Activated CD8-positive, alpha-beta memory T cell treated with anti-CD3 and anti-CD28 coated beads, Interleukin-2, amount 50 U/mL, for 24 hours (primary cell): ENCODE measurements around the gene BCR.

Experiments used
- DNase-seq: peaks from one replicate; pipeline ENCODE4 v3.0.0-alpha.2; 2020; ENCODE audit errors: extremely low read depth

The BCR gene

DNA sequence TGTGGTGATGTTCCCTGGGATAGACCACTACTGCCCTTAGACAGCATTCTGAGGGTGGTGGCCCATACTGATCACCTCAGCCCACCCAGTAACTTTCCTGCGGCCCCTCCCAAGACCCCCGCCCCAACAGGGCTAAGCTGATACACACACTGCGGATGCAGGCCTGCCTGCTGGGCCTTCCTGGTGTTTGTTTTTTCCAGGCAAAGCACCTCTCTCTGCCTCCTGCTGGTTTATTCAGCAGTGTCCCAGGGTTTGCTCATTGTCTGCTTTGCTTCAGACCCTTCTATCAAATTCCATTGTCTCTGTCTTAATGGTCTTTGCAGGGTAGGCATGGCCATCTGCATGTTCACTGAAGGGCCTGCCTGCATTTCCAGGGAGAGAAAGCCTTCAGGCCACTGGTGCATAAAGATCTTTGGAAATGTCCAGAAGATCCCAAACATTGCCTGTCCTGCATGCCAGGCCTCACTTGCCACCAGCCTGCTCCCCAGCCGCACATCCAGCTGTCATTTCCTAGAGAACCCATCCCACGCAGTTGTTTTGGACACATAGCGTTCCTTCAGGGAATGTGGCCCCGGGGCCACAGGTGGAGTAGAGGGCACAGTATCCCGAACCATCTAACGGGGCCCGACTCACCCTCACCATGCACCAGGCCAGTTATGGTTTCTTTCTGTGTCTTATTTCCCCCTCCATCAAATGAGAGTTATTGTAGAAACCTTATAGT is 50.2 kb downstream of the BCR start:
- DNase-seq, result no peak

DNA sequence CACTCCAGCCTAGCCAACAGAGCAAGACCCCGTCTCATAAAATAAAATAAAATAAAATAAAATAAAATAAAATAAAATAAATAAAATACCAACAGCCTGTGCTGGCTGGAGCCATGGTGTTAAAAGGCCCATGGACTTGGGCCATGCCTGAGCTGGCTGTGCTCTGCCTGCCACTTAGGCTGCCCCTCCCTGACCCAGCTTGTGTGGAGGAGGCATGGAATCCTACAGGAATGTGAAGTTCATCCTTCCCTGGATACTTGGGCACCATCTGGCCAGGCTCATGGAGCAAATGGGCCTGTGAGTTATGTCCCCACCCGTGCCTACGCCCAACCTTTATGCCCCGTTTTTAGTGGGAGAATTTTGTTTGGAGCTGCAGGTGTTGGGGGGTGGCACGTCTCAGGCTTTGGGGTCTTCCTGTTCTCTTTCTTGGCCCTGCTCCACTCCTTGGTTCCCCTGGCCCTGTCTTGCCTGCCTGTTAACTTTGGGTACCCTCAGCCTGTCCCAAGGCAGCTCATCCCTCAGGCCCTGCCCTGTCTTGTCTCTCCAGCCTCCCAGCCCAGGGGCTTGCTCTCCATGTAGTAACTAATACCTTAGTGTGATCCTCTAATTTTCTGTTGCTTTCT is 51.3 kb downstream of the BCR start:
- DNase-seq, result no peak

DNA sequence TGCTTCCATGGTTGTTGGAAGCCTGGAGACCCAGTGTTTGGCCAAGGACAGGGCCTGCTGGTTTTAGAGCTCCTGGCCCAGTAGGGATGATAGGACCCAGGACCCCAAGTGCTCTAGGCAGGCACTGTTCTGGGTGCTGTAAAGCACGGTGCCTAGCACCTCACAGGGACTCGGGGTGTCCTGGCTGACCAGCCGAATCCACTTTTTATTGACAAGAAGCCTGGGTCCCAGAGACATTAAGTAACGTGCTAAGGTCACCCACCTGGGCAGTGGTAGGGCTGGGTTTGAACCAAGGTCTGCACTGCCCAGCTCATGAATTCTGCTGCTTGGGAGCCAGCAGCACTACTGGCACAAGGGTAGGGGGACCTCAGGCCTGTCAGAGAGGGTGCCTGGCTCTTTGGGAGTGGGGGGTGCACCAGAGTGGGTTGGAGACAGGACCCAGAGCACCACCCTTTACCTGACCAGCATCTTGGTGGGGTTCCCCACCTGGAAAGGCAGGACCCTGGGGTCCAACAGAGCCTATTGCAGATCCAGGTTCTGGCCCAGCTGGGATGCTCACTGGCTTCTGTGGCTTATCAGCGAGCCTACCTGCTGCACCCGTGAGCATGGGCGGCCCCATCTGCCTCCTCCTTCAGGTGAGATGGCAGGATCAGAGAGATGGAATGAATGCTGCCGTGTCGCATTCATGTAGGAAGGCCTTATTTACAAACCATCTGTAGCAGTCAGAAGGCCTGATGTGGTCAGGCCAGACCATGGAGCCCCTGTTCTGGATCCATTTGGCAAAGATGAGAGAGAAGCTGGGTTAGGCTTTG is 52.0 kb downstream of the BCR start:
- no peak for DNase-seq

DNA sequence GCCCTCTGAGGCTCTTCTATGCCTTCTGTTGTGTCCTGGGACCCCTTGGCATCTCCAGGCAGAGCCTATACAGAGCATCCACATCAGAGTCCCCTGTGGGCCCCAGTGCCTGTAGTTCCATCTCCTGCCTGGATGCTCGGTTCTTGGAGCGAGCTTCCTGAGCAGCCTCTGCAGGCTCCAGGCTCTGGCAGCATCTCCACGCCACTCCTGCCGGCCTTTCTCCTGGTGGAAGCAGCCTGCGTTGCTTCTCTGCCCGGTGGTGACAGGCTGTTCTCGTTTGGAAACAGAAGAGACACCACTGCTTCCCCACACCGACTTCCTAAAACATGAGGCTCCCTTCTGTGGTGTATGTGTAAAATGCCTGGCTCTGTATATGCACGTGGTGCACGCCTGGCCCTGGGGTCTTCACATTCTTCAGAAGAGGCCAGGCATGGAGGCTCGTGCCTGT is 52.8 kb downstream of the BCR start:
- DNase-seq, result no peak

GRCh38 chr22:23233752-23234408 is 53.6 kb downstream of the BCR start:
- DNase-seq, result peak; percentile 33

GRCh38 chr22:23234409-23235161 is 54.3 kb downstream of the BCR start:
- no peak for DNase-seq

DNA sequence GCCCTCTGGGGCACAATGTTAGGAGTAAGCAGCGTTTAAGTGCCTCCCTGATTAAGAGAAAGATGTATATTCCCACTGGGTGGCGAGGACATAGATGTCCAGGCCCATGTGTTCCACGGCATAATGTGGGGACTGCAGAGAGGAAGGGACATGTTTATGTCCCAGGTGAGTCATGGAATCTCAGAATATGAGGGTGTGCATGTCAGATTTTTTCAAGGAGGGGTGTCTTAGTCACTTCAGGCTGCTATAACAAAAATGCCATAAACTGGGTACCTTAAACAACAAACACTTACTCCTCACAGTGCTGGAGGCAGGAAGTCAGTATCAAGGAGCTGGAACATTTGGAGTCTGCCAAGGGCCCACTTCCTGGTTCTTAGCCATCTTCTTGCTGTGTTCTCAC is 55.1 kb downstream of the BCR start:
- no peak for DNase-seq

DNA sequence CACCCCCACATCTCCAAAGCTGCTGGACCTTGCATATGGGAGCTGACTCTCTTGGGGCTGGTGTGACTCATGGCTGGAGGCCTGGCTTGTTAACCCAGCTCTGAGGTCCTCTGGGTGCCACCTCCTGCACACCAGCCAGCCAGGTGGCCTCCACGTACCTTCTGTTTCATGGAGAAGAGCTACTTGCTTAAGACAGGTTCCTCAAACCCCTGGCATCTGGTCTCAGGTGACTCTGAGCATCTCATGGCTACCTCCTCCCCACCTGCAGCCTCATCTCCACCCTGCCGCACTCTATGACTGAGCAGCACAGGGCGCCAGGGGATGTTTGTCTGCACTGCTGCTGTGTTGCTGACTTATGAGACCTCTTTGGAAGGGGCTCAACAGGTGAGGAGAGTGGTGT is 55.7 kb downstream of the BCR start:
- no peak for DNase-seq

- DNase-seq, result no peak
These were observed 56.3 kb downstream of the BCR start for GRCh38 chr22:23236440-23237184.

GRCh38 chr22:23237201-23237798 is 57.0 kb downstream of the BCR start:
- no peak for DNase-seq

- DNase-seq, result no peak
These were observed 57.5 kb downstream of the BCR start for GRCh38 chr22:23237841-23238240.

DNA sequence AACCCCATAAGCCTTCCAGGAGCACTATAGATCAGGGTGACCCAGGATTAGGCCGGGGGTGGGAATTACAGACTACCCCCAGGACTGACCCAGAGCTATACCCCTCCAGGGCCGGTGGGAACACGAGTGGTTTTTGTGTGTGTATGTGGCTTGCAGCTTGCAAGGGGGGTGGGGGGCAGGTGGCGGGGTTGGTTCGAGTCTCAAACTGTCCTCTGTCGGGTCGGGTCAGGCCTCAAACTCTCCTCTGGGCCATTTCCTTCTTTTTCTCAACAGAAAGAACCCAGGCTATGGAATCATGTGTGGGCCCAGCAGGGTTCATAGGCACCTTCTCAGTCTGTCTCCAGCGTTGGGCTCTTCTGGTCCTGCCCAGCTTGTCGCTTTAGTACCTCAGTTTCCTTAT is 58.4 kb downstream of the BCR start:
- no peak for DNase-seq

DNA sequence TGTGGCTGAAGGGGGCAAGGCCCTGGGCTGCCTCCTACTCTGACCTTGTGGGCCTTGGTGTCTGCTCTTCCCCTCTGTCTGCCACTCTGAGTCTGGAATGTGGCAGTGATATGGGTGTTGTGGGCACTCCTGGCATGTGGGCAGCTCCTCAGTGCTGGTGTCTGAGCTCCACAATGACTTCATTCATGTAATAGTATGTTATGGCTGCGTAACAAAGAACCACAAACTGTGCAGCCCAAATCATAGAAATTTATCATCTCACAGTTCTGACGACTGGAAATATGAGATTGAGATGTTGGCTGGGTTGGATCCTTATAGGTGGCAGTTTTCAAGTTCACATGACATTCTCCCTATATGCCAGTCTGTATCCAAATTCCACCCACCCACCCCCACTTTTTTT is 59.1 kb downstream of the BCR start:
- no peak for DNase-seq

- no peak for DNase-seq
These were observed 60.5 kb downstream of the BCR start for GRCh38 chr22:23240639-23241389.

DNA sequence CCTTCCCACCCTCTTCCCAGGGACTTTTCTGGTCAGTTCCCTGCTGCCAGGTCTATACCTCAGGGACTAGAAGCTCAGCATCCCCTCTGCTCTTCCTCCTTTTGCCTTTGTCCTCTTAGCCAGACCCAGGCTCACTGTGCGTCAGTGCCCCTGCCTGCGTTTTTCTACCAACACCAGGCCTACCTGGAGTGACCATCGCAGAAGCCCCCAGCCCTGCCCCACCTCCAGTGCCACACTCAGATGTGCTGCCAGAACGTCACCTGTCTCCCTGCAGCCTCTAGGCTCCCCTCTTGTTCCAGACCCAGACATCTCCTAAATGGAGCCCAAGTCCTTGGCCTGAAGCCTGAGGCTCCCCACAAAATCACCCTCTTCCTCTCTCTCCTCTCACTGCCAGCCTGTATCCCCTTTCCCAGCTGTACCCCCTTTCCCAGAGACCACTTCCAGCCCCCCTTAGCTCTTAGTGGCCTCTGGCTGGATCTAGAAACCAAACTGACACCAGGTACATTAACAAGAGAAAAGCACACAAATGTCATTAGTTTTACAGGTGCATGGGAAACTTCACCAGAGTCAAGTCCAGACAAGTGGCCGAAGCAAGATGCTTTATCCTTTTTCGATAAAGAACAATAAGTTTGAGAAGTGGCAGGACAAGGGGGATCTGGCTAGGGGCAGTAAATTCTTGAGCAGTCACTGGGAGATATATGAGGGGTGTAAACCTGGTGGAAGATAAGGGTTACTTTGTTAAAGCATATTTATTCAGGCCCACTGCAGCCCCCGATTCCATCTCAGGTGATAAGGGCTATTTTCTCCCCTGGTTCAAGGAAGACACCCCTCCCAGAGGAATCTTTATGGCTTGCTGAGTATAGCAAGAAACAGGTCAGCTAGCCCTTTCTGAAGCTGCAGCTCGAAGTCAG is 61.5 kb downstream of the BCR start:
- DNase-seq, result no peak

DNA sequence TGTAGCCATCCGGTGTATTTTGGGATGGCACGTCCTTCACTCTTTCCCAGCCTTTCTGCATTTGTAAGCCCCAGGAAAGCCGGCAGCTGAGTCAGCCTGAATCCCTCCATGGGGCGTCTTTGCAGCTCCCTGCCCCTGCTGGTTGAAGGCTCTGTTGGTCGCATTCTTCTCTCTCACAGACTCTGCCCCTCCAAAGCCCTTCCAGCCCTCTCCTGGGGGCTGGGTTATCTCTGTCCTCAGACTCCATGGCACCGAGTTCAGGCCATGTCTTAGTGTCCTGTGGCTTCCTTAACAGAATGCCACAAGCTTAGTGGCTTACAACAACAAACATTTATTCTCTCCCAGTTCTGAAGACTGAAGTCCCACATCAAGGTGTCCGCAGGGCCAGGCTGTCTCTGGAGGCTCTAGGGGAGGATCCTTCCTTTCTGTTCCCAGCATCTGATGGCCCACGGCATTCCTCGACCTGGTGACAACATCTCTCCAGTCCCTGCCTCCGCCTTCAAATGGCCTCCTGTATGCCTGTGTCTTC is 62.2 kb downstream of the BCR start:
- no peak for DNase-seq

DNA sequence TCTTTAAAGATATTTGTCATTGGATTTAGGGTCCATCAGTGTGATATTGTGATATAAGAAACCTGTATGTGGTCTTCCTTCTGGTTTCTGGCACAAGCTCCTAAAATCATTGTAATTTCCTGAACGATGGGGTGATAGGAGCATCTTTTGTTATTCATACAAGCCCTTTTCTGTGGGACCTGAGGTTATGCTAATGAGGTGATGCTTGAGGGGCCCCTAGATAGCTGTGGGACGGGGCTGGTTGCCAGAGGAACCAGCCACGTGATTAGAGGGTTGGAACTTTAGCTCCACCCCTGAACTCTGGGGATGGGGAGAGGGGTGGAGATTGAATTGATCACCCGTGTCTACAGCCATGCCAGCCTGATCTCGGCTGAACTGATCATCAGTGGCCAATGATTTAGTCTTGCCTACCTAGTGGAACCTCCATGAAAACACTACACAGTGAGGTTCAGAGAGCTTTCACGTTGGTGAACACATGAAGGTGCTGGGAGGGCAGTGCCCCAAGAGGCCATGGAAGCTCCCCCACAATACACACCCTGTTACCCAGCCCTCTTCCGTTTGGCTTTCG is 62.8 kb downstream of the BCR start:
- DNase-seq, result peak; percentile 30
